NCI-H460 (cell line): ENCODE measurements around the gene VPS37B. TPM values are rescaled to one million over a fixed set of nuclear protein-coding genes. Genes with fewer than 3 reads are reported as not detected.
"Not testable (repeated sequence)": the region's sequence is repeated elsewhere in the genome, so short reads cannot be mapped to it uniquely, and the experiment has no call there.

Experiments used
- DNase-seq: peaks from one replicate; pipeline ENCODE4 v3.0.0-alpha.2; 2016; ENCODE audit warnings: low read depth; ENCODE audit errors: extremely low read depth
- polyA plus RNA-seq: library from polyadenylated mRNA; depleted of rRNA; stranded (reverse); fragments of >200 nt; gene quantifications from 2 replicates; pipeline ENCODE4 v1.2.3, GENCODE V29; 2014; cell fraction: nucleus; rRNA removed
- total RNA-seq: library from RNA; depleted of rRNA; stranded (reverse); fragments of >200 nt; shearing (Covaris generic); gene quantifications from 2 replicates; pipeline ENCODE4 v1.2.3, GENCODE V29; 2014; rRNA removed

The VPS37B gene
- 13.1 and 15.8 TPM in 2 replicates for total RNA-seq
- 7.5 and 12.3 TPM in 2 replicates for polyA plus RNA-seq

- peak; percentile 71 for DNase-seq
Measured at GRCh38 chr12:122895704-122896636, at the start of gene VPS37B. Gene VPS37B, minus strand, starts transcription at chr12:122896124. Its CDS starts 62 bp downstream, at chr12:122896062.

- peak; percentile 20 for DNase-seq
Measured at GRCh38 chr12:122944605-122945592, 49.0 kb upstream of the VPS37B start.

- DNase-seq = no peak
Measured at GRCh38 chr12:122943196-122943595, 47.3 kb upstream of the VPS37B start.

GRCh38 chr12:122942637-122943036 lies 46.7 kb upstream of the VPS37B start:
- no peak for DNase-seq

GRCh38 chr12:122941351-122941750 lies 45.4 kb upstream of the VPS37B start:
- DNase-seq = not testable (repeated sequence)

- no peak for DNase-seq
Measured at GRCh38 chr12:122939125-122939524, 43.2 kb upstream of the VPS37B start.

GRCh38 chr12:122937622-122938091 lies 41.7 kb upstream of the VPS37B start:
- no peak for DNase-seq

- DNase-seq = no peak
Measured at GRCh38 chr12:122935318-122935717, 39.4 kb upstream of the VPS37B start.

GRCh38 chr12:122934722-122935121 lies 38.8 kb upstream of the VPS37B start:
- no peak for DNase-seq

- DNase-seq = no peak
Measured at GRCh38 chr12:122932207-122932606, 36.3 kb upstream of the VPS37B start.

GRCh38 chr12:122929812-122930211 lies 33.9 kb upstream of the VPS37B start:
- DNase-seq = no peak

GRCh38 chr12:122929148-122929538 lies 33.2 kb upstream of the VPS37B start:
- DNase-seq = no peak

- no peak for DNase-seq
Measured at GRCh38 chr12:122928404-122929147, 32.7 kb upstream of the VPS37B start.

- DNase-seq = no peak
Measured at GRCh38 chr12:122927756-122928403, 32.0 kb upstream of the VPS37B start.

GRCh38 chr12:122921917-122922316 lies 26.0 kb upstream of the VPS37B start:
- no peak for DNase-seq

GRCh38 chr12:122920687-122921086 lies 24.8 kb upstream of the VPS37B start:
- no peak for DNase-seq

- DNase-seq = no peak
Measured at GRCh38 chr12:122918827-122919226, 22.9 kb upstream of the VPS37B start.

GRCh38 chr12:122917507-122918121 lies 21.7 kb upstream of the VPS37B start:
- DNase-seq = no peak
